HG03135 (cell line): ENCODE results near the gene KCNIP1.

Experiments
- ATAC-seq: cut with Tn5 transposase; IDR thresholded peaks from one replicate; pipeline ENCODE4 v1.9.1; 2021; ENCODE audit warnings: mild to moderate bottlenecking, moderate library complexity; ENCODE audit not compliant: unreplicated experiment

Gene KCNIP1

GRCh38 chr5:170503990-170504596 lies at the start of gene KCNIP1:
TSS of gene KCNIP1 (plus strand) at chr5:170504020.
- no peak for ATAC-seq

GRCh38 chr5:170463426-170463825 lies 40.4 kb upstream of the KCNIP1 start:
- ATAC-seq, result no peak

GRCh38 chr5:170464280-170465127 lies 39.3 kb upstream of the KCNIP1 start:
- ATAC-seq, result no peak

DNA sequence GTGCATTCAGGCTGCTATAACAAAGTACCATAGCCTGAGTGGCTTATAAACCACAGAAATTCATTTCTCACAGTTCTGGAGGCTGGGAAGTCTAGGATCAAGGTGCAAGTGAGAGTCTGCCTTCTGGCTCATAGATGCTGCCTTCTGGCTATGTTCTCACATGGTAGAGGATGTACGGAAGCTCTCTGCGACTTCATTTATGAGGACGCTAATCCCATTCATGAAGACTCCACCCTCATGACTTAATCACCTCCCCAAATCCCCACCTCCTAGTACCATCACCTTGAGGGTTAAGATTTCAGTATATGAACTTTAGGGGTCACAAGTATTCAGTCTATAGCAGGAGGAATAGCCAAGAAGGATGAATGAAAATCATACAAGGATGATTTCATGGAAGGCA lies 37.3 kb upstream of the KCNIP1 start:
- ATAC-seq, result no peak

DNA sequence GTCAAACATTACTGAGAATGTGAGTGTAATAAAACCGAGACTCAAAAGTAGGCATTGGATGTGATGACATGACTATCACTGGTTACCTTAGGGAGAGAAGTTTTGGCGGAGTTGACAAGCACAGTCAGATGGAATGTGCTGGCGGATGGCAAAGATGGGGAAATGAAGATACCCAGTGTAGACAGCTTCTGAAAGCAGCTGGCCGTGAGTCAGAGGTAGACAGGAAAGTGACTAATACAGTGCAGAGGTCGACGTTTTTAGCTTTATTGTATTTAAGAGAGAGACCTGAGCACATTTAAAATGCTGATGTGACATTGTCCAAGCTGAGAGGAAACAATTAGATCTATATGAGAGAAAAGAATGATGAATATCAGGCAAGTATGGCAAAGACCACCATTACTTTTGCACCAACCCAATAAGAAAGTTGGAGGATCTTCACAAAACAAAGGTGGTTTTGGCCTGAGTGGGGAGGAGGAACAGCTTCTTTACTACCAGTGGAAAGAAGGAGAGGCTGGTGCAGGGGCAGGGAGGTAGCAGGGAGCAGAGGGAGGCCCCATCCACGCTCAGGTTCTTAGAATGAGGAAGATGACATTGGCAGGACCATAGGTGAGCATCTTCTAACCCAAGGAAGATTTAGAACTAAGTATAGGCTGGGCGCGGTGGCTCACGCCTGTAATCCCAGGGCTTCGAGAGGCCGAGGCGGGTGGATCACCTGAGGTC lies 36.7 kb upstream of the KCNIP1 start:
- no peak for ATAC-seq

GRCh38 chr5:170468633-170469285 lies 35.1 kb upstream of the KCNIP1 start:
- ATAC-seq, result no peak

- no peak for ATAC-seq
These were observed 34.4 kb upstream of the KCNIP1 start for GRCh38 chr5:170469414-170469813.

- ATAC-seq, result no peak
These were observed 33.5 kb upstream of the KCNIP1 start for GRCh38 chr5:170470275-170470674.

DNA sequence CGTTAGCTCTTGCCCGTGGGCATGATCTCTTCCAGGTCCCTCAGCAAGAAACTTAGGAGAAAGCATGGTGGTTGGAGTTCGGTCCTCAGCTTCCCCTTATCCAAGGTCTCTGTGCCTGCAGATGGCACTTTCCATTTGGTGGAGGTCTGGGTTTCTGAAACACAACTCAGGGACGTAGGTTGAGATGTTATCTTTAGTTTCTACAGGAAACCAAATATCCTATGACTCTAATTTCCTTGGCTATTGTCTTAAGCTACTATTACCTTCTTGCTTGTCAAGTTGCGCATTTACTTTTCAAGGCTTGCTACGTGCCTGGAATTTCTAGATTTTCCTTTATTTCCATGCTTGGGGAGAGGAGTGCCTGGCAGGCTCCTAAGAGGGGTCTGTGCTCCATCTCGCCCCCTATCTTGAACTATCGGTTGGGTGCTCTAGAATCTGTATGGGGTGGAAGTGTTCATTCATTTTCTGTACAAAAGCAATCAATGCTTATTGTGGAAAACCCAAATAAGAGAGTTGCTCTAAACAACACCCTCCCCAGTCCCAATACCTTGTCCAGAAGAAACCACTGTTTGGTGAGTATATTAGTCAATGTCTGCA lies 32.9 kb upstream of the KCNIP1 start:
- ATAC-seq, result no peak

DNA sequence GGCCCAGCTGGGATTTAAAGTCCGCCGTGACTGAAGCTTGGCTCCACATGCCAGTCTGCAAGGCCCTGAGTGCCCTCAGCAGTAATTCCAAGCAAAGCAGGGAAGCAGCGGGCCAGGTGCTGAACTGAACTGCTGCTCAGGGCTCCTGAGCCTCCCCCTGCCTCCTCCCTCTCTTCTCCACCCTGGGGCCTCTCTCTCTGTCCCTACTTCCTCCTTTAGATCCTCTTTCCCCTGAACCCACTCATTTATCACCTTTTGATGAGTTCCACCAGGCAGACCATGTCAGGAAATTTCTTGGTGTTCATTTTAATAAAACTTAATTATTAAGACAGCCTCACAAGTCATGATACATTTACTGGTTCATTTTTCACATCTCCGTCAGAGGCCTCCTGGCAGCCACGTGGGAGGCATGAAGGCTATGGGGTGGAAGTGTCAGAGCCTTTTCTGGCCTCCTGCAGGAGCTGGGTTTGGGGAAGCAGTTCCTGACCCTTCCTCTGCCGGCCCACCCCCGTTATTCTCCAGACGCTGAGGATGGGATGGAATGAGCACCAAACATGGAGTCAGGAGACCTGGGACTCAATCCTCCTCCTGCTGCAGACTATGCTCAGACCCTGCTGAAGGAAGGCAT lies 32.2 kb upstream of the KCNIP1 start:
- no peak for ATAC-seq

- ATAC-seq, result no peak
These were observed 30.2 kb upstream of the KCNIP1 start for GRCh38 chr5:170473642-170474041.

DNA sequence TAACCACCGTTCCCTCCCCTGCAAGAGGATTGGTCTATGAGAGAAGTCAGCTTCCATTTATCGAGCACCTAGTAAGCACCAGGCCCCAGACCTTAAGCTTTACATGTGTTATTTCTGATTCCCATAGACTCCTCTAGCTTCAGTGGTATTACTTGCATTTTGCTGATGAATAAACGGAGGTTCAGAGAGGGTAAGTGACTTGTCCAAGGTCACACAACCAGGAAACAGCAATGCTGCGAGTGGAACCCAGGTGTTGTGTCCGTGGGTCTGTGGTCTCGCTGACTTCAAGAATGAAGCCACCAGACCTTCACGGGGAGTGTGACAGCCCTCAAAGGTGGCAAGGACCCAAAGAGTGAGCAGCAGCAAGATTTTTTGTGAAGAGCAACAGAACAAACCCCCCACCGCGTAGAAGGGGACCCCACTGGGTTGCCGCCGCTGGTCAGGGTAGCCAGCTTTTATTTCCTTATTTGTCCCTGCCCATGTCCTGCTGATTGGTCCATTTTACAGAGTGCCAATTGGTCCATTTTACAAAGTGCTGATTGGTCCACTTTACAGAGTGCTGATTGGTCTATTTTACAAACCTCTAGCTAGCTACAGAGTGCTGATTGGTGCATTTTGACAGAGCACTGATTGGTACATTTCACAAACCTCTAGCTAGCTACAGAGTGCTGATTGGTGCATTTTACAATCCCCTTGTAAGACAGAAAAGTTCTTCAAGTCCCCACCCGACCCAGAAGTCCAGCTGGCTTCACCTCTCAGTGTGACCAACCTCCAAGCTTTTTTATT lies 29.1 kb upstream of the KCNIP1 start:
- ATAC-seq, result no peak

GRCh38 chr5:170475294-170476000 lies 28.4 kb upstream of the KCNIP1 start:
- ATAC-seq, result no peak

GRCh38 chr5:170476704-170477103 lies 27.1 kb upstream of the KCNIP1 start:
- ATAC-seq, result no peak

DNA sequence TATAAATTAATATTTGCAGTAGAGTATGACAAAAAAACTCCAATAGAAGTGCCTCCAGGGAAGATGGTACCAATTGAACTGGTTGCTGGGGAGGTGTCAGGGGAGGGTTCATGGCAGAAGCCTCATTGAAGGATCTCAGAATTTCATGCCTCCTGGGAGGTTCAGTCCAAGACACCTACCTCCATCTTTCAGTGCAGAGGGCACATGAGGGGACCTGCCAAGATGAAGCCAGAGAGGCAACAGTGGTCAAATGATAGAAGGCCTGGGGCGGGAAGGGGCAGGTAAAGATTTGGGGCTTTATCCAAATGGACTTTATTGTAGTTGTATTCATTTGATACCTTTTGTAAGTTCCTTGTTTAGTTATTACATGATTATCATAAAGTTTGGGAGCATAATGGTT lies 25.9 kb upstream of the KCNIP1 start:
- no peak for ATAC-seq

GRCh38 chr5:170478306-170478705 lies 25.5 kb upstream of the KCNIP1 start:
- ATAC-seq, result no peak

DNA sequence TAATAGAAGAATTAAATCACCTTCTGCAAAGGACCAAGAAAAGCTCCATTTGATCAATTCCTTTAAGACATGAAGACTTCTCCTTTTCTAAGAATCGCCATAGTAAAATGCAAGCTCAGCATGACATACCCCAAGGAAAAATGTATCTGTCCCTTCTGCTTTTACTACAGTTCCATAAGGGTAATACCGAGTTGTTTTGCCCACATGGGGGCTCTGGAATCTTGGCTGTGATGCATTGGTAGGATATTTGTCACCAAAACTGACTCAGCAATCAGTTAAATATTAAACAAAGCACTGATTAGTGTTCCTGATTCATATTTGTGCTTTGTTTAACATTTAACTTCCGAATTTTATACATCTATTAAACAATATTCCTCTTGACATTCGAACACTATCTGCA lies 24.3 kb upstream of the KCNIP1 start:
- no peak for ATAC-seq

DNA sequence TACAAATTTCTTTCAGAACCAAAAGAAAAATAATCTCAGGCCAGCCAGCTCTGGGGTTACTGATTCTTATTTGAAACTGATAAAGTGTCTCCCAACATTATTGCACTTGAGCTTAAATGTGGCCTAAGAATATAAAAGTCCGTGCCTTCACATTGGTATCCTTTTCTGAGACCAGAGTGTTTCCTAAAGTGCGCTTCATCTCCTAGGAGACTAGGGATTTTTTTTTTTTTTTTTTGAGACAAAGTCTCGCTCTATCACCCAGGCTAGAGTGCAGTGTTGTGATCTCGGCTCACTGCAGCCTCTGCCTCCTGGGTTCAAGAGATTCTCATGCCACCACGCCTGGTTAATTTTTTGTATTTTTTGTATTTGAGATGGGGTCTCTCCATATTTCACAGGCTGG lies 23.6 kb upstream of the KCNIP1 start:
- ATAC-seq, result no peak

DNA sequence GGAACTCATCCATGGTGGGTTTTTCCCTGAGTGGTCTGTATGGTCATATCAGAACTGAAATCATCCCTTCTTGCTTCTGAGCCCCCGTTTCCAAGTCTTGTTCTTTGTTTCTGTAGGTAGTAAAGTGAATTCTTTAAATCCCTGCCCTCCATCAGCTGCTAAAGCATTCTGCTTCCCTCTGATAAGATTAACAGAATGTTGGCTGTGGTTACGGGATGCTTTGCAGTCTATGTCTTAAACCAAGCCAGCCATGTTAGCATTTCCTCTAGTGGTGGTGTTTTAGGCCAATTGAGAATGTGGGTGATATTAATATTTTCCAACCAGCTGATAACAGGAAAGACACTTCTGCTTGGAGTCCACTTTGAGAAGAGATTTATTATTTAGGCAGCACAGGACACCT lies 22.0 kb upstream of the KCNIP1 start:
- no peak for ATAC-seq
